Stomach (tissue), 4 donors: ENCODE results near the gene ITGA5.

ENCODE experiments used
- POLR2AphosphoS5 ChIP-seq, 3 donors: sonication (generic); formaldehyde crosslinking; IDR thresholded peaks; one replicate each; pipeline ENCODE4 v1.6.1; 2016; ENCODE audit warnings: antibody characterized with exemption in 3 of 3
- TF ChIP-seq, protein P1 (sequence below), 7 experiments: fragments of 450-650 bp in 4 of 7; fragments of 200-600 bp in 3 of 7; sonication (generic) in 3 of 7; IDR thresholded peaks; one replicate each; pipeline ENCODE4 v1.5.1; 2016 to 2019; ENCODE audit warnings: antibody characterized with exemption in 7 of 7, control low read depth in 2 of 7, mild to moderate bottlenecking in 1 of 7

DNA sequence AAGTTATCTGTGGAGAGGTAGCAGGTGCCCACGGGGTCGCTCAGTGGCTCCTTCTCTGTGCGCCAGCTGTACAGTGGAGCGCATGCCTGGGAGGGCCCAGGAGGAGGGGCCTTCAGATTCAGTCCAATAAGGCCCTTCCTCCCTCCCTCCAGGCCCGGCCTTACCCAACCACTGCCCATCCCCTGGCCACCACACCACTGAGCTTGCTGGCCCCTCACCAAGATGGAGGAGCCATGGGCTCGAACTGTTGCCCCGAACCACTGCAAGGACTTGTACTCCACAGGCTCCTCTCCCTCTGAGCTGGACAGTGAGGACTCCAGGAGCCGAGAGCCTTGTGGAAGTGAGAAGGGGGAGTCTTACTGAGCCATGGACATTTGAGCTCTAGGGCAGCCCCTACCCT, 9.8 kb downstream of the ITGA5 start:
- TF ChIP-seq, protein P1, sequence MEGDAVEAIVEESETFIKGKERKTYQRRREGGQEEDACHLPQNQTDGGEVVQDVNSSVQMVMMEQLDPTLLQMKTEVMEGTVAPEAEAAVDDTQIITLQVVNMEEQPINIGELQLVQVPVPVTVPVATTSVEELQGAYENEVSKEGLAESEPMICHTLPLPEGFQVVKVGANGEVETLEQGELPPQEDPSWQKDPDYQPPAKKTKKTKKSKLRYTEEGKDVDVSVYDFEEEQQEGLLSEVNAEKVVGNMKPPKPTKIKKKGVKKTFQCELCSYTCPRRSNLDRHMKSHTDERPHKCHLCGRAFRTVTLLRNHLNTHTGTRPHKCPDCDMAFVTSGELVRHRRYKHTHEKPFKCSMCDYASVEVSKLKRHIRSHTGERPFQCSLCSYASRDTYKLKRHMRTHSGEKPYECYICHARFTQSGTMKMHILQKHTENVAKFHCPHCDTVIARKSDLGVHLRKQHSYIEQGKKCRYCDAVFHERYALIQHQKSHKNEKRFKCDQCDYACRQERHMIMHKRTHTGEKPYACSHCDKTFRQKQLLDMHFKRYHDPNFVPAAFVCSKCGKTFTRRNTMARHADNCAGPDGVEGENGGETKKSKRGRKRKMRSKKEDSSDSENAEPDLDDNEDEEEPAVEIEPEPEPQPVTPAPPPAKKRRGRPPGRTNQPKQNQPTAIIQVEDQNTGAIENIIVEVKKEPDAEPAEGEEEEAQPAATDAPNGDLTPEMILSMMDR (IDR thresholded peaks at IDR 0.05) = no peak
- TF ChIP-seq POLR2AphosphoS5 (IDR thresholded peaks at IDR 0.05) = no peak
